NCI-H2107 treated with DMSO at 0.1 percent for 48 hours (cell line): ENCODE data around the gene KDM2A.
"Not testable (repeated sequence)": the region's sequence is repeated elsewhere in the genome, so short reads cannot be mapped to it uniquely, and the experiment has no call there.

Experiments used
- DNase-seq: peaks from one replicate; lab custom pipeline; 2025; ENCODE audit not compliant: unreplicated experiment; lab: John Stamatoyannopoulos, UW

The KDM2A gene

GRCh38 chr11:67233584-67234190 is 114.6 kb downstream of the KDM2A start:
- DNase-seq, result no peak

- DNase-seq, result not testable (repeated sequence)
These were observed 115.5 kb downstream of the KDM2A start for GRCh38 chr11:67234571-67234970.

GRCh38 chr11:67237574-67237973 is 118.5 kb downstream of the KDM2A start:
- DNase-seq, result no peak

GRCh38 chr11:67238894-67239782 is 120.1 kb downstream of the KDM2A start:
- DNase-seq, result no peak

GRCh38 chr11:67239783-67240575 is 120.9 kb downstream of the KDM2A start:
- peak; percentile 97 for DNase-seq

- peak; percentile 16 for DNase-seq
These were observed 121.7 kb downstream of the KDM2A start for GRCh38 chr11:67240576-67241389.

- DNase-seq, result no peak
These were observed 123.5 kb downstream of the KDM2A start for GRCh38 chr11:67242548-67242947.

- no peak for DNase-seq
These were observed 124.0 kb downstream of the KDM2A start for GRCh38 chr11:67243051-67243450.

GRCh38 chr11:67245046-67245445 is 126.0 kb downstream of the KDM2A start:
- no peak for DNase-seq

- DNase-seq, result no peak
These were observed 129.0 kb downstream of the KDM2A start for GRCh38 chr11:67247946-67248550.

- DNase-seq, result no peak
These were observed 129.6 kb downstream of the KDM2A start for GRCh38 chr11:67248653-67249052.

- DNase-seq, result no peak
These were observed 131.3 kb downstream of the KDM2A start for GRCh38 chr11:67250059-67251043.

GRCh38 chr11:67251841-67252240 is 132.8 kb downstream of the KDM2A start:
- DNase-seq, result no peak

GRCh38 chr11:67252831-67253239 is 133.8 kb downstream of the KDM2A start:
- no peak for DNase-seq

- DNase-seq, result no peak
These were observed 135.0 kb downstream of the KDM2A start for GRCh38 chr11:67253872-67254624.

- DNase-seq, result no peak
These were observed 135.7 kb downstream of the KDM2A start for GRCh38 chr11:67254798-67255197.

GRCh38 chr11:67255353-67255752 is 136.3 kb downstream of the KDM2A start:
- DNase-seq, result no peak

GRCh38 chr11:67255864-67256263 is 136.8 kb downstream of the KDM2A start:
- DNase-seq, result no peak
